Tracheal epithelial cell (primary cell): Measurements from ENCODE around the gene SIMC1. TPM values are rescaled to one million over a fixed set of nuclear protein-coding genes. Genes with fewer than 3 reads are reported as not detected.

ENCODE experiments used
- total RNA-seq: library from RNA; depleted of rRNA; stranded (reverse); fragments of >200 nt; gene quantifications from 2 replicates; pipeline ENCODE4 v1.2.1, GENCODE V29; 2014

SIMC1 gene
- total RNA-seq = 2.9 and 4.7 TPM in 2 replicates

GRCh38 chr5:176237971-176238644, at the start of gene SIMC1:
TSS of gene SIMC1 (plus strand) at chr5:176238424. CDS start at chr5:176238509, 85 bp downstream.

GRCh38 chr5:176361437-176362232, 123.4 kb downstream of the SIMC1 start, which contains the start of gene KIAA1191:
TSS of gene KIAA1191 (minus strand) at chr5:176361764. CDS start at chr5:176359508, 2,256 bp downstream.

DNA sequence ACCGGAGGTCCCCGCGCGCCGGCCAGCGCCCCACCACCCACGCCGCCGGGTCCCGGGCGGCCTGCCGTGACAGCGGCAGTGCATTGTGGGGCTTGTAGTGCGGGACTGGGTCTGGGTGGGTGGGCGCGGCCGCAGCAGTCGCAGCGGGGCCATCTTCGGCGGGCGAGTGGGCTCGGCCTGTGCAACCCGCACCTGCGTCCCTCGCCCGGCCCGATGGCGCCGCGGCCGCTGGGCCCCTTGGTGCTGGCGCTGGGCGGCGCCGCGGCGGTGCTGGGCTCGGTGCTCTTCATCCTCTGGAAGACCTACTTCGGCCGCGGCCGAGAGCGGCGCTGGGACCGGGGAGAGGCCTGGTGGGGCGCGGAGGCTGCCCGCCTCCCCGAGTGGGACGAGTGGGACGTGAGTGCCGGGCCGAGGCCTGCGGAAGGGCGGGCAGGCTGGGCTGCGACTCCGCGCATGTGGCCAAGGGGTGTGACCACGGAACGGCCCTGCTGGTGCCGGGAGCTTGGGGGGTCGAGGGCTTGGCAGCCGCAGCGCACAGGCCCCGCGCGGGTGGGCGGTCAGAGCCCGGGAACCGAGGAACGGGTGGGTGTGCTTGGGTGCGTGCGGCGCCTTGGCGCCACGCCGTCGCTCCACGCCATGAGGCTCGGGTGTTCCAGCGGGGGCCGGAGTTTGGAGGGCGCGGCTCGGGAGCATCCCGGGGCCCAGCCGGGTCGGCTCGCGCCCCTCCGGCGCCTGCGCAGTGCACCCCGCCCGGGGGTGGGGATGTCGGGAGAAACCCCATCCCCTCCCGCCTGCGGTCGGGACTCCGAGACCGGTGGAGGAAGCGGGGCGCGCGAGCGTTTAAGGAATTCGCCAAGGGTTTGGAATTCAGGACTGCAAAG, 127.4 kb downstream of the SIMC1 start, which contains the start of gene ARL10:
ARL10 (plus strand) TSS at position 137 of the 881 bp plus-strand sequence; CDS start at position 214, 77 bp downstream.

DNA sequence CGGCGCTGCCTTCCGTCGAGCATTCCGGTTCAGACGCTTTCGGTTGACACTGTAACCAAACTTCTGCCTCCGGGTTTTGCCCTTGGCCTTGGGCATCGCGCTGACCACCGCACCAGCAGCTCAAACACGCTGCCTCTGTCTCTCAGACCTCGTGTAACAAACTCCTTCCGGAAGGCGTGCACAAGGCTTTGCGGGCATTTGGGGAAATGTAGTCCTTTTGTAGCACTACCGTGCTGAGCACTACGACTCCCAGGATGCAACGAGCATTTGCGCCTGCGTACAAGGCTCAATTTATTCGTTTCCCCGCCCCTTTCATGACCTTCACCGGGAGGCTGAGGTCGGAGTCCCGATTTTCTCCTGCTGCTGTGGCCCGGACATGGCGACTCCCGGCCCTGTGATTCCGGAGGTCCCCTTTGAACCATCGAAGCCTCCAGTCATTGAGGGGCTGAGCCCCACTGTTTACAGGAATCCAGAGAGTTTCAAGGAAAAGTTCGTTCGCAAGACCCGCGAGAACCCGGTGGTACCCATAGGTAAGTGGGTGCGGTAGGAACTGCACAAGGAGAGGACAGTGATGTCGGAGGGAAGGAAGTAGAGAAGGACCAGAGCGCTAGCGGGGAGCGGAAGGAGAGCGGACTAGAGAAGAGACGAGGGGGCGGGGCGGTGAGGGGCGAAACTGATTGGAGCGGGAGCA, 150.4 kb downstream of the SIMC1 start, which contains the start of the genes HIGD2A and NOP16:
HIGD2A (plus strand) TSS at position 308 of the 691 bp plus-strand sequence; CDS start at position 377, 69 bp downstream.
NOP16 (minus strand) TSS at position 155 of the 691 bp plus-strand sequence; CDS start at position 96, 59 bp downstream.

Other genes starting within 250 kb of the SIMC1 start
- 85.0 and 89.6 TPM in 2 replicates for gene KIAA1191, start 123.3 kb downstream of the SIMC1 start, total RNA-seq
- gene ARL10, start 127.1 kb downstream of the SIMC1 start, total RNA-seq = 8.4 and 10.7 TPM in 2 replicates
- 17.7 and 24.6 TPM in 2 replicates for gene NOP16, start 150.2 kb downstream of the SIMC1 start, total RNA-seq
- 31.1 and 42.0 TPM in 2 replicates for gene HIGD2A, start 150.3 kb downstream of the SIMC1 start, total RNA-seq
- gene CLTB, start 178.1 kb downstream of the SIMC1 start, total RNA-seq = 124 and 239 TPM in 2 replicates
- gene FAF2, start 210.0 kb downstream of the SIMC1 start, total RNA-seq = 34.9 and 41.3 TPM in 2 replicates